GM18858 (cell line): ENCODE measurements around the gene TRIM4.

Experiments
- ATAC-seq: cut with Tn5 transposase; IDR thresholded peaks from one replicate; pipeline ENCODE4 v1.9.1; 2021; ENCODE audit not compliant: unreplicated experiment

The TRIM4 gene

DNA sequence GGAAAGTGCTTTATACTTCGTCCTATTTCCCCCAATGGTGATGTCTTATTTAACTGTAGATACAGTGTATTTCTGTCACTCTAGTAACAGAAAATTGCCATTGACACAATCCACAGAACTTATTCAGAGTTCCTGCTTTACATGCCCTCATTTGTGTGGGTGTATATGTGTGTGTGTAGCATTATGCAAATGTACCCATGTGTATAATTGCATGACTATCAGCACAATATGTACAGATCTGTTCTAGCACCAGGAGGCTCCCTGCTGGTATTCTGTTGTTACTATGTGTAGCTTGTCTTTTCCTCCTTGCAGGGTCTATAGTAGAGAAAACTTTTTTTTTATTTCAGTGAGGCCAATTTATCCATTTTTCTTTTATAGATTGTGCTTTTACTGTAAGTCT lies 75.0 kb downstream of the TRIM4 start:
- ATAC-seq, result no peak

DNA sequence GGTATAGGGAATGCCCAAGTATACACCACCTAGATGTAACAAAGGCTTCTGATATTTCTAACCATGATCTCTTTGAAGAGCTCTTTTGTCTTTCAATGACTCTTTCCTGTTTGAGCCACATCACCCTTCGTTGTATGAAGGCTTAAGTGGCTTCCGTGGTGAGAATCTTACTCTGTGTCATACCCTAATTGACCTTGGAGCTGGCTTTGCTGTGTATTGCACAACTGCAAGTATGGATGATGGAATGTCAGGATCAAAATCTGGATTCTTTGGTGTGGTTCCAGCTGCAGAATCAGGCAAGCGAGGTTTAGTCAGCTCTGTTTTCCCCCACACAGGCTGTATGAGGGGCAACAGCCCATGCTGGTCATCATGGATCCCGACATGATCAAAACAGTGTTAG lies 75.5 kb downstream of the TRIM4 start:
- no peak for ATAC-seq

- no peak for ATAC-seq
Measured at GRCh38 chr7:99842926-99843325, 76.4 kb downstream of the TRIM4 start.
